ENCODE data around the gene MYCBP. TPM values are rescaled to one million over a fixed set of nuclear protein-coding genes. Genes with fewer than 3 reads are reported as not detected.

Gene MYCBP, protein sequence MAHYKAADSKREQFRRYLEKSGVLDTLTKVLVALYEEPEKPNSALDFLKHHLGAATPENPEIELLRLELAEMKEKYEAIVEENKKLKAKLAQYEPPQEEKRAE
- total RNA-seq, result 10 to 100 TPM in 5 of 9 donors, 1 to 10 TPM in 4; 4.8 to 26.2 (median 11.1) TPM
- 10 to 100 TPM in 1 of 2 donors, 1 to 10 TPM in 1; 3.0 to 14.4 TPM for polyA plus RNA-seq
- long read RNA-seq, donor 1, partial matches to known transcripts, result 0 of 5 reads
- long read RNA-seq, donor 1, other reads (novel, unspliced or antisense), result 1 of 5 reads
- long read RNA-seq, donor 2, transcript MYCBP-201 (5 exons, 2,818 nt), result major isoform, 66 of 67 reads
- long read RNA-seq, donor 2, partial matches to known transcripts, result 0 of 67 reads
- long read RNA-seq, donor 2, other reads (novel, unspliced or antisense), result 1 of 67 reads
- long read RNA-seq, donor 3, transcript MYCBP-201 (5 exons, 2,818 nt), result major isoform, 17 of 20 reads
- long read RNA-seq, donor 3, partial matches to known transcripts, result 0 of 20 reads
- long read RNA-seq, donor 3, other reads (novel, unspliced or antisense), result 1 of 20 reads

- peak within 1 kb of the TSS; percentile 37 to 96 (median 80) for H3K4me3 ChIP-seq
- H3K9me3 ChIP-seq, result no peaks in the 10 kb centered on the region
- intact Hi-C loops (cut with DNase I), result loop anchor here in 8 of 10 donors (5.0 to 10.0 kb wide), 3 partner anchors 119 to 222 kb away; partner anchors contain the start of gene AKIRIN1 (in 7 of the 8)
- peak within 1 kb of the TSS; percentile 53 to 80 (median 72) for H3K27ac ChIP-seq
- H3K36me3 ChIP-seq, result peaks cover 0 to under 1% (median 0%) of the 10 kb centered on the region in 9 donors
- DNase-seq (peak; percentile 96 to 98 (median 97)), ATAC-seq (peak; percentile 98 to 100 (median 100))
- peaks cover 0 to 29% (median 21%) of the 10 kb centered on the region in 12 donors for H3K4me1 ChIP-seq
- TF ChIP-seq POLR2A (IDR thresholded peaks at IDR 0.05), result peak in 1 of 2 donors; percentile 80
- TF ChIP-seq, protein P1, sequence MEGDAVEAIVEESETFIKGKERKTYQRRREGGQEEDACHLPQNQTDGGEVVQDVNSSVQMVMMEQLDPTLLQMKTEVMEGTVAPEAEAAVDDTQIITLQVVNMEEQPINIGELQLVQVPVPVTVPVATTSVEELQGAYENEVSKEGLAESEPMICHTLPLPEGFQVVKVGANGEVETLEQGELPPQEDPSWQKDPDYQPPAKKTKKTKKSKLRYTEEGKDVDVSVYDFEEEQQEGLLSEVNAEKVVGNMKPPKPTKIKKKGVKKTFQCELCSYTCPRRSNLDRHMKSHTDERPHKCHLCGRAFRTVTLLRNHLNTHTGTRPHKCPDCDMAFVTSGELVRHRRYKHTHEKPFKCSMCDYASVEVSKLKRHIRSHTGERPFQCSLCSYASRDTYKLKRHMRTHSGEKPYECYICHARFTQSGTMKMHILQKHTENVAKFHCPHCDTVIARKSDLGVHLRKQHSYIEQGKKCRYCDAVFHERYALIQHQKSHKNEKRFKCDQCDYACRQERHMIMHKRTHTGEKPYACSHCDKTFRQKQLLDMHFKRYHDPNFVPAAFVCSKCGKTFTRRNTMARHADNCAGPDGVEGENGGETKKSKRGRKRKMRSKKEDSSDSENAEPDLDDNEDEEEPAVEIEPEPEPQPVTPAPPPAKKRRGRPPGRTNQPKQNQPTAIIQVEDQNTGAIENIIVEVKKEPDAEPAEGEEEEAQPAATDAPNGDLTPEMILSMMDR (IDR thresholded peaks at IDR 0.05), result peak in 5 of 12 donors; percentile 17 to 45 (median 24)
- 0 to 1% (median 0%) methylated on average over 32 to 69 of the region's 69 CpGs for WGBS, 4 donors
- no peaks in the 10 kb centered on the region for H3K27me3 ChIP-seq
Measured at GRCh38 chr1:38873027-38873969, at the start of gene MYCBP. TSS of gene MYCBP (minus strand) at chr1:38873348. CDS start at chr1:38873305, 43 bp downstream.

DNA sequence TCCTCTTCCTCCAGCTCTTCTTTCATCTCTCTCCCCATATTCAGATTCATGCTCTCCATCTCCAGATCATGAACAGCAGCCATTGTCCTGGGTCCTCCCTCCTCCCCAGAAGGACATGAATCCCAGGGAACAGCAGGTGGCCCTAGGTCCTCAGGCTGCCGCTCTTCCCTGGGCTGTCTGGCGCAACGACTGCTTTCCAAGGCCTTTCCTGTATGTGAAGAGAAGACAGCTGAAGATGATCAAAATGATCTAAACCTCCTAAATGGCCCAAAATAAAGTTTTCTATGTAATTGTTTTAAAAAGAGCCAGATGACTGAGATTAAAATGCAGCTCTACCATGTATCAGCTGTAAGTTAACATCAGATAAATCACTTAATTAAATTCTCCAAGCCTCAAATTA lies 46.0 kb upstream of the MYCBP start:
- peak in 1 of 5 donors; percentile 38 for DNase-seq
- H3K27me3 ChIP-seq, result no peaks in the 10 kb centered on the region
- no peak overlapping the region for H3K4me3 ChIP-seq
- H3K4me1 ChIP-seq, result no peaks in the 10 kb centered on the region
- no peak for TF ChIP-seq POLR2A (IDR thresholded peaks at IDR 0.05)
- TF ChIP-seq, protein P1 (IDR thresholded peaks at IDR 0.05), result peak in 6 of 12 donors; percentile 10 to 28 (median 14)
- H3K36me3 ChIP-seq, result no peaks in the 10 kb centered on the region
- 52 to 68% (median 61%) methylated on average over 3 of the region's 3 CpGs for WGBS, 4 donors
- intact Hi-C loops (cut with DNase I), result no loop called here
- ATAC-seq, result peak in 3 of 4 donors; percentile 33 to 56 (median 38)
- no peaks in the 10 kb centered on the region for H3K9me3 ChIP-seq
- H3K27ac ChIP-seq, result no peak overlapping the region

GRCh38 chr1:38918568-38918967 lies 45.4 kb upstream of the MYCBP start:
- intact Hi-C loops (cut with DNase I), result no loop called here
- no peaks in the 10 kb centered on the region for H3K27me3 ChIP-seq
- no peaks in the 10 kb centered on the region for H3K9me3 ChIP-seq
- H3K36me3 ChIP-seq, result peaks cover 0 to 4% (median 0%) of the 10 kb centered on the region in 9 donors
- no peak overlapping the region for H3K4me3 ChIP-seq
- no peak for DNase-seq
- peak in 1 of 4 donors; percentile 20 for ATAC-seq
- H3K4me1 ChIP-seq, result no peaks in the 10 kb centered on the region
- no peak for TF ChIP-seq POLR2A (IDR thresholded peaks at IDR 0.05)
- TF ChIP-seq, protein P1 (IDR thresholded peaks at IDR 0.05), result no peak
- WGBS, 4 donors, result 79 to 85% (median 80%) methylated on average over 5 of the region's 5 CpGs
- no peak overlapping the region for H3K27ac ChIP-seq

All from heart left ventricle (tissue), 16 donors.